ENCODE measurements around the gene STMN3.
A peak's percentile ranks its signal among the peaks of the same experiment; 100 is the strongest.
"Not testable (repeated sequence)": the region's sequence is repeated elsewhere in the genome, so short reads cannot be mapped to it uniquely, and the experiment has no call there.

STMN3 gene

DNA sequence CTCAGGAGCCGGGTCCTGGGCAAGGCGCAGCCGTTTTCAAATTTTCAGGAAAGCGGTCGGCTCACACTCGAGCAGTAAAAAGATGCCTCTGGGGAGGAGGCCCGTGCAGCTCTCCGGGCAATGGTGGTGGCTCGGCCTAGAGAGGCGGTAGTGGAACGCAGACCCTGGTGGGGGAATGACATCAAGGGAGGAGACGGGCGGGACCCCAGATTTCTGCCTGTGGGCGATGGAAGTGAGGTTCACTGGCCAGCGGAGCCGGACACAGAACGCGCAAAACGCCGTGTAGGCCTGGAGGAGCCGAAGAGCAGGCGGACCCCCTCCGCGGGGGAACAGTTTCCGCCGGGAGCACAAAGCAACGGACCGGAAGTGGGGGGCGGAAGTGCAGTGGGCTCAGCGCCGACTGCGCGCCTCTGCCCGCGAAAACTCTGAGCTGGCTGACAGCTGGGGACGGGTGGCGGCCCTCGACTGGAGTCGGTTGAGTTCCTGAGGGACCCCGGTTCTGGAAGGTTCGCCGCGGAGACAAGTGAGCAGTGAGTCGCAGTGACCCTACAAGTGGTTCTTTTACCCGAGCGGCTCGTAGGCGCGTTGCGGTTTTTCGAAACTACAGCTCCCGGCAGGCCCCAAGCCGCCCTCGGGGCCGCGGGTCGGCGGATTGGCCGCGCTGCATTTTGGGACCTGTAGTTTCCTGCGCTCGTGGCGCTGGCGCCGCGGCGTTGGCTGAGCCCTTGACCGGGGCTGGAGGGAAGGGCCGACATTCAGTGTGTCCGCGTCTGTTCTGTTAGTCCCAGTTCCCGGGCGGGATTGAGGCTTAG lies 4.9 kb upstream of the STMN3 start, which contains the start of gene RTEL1:
RTEL1 (plus strand) TSS at position 376 of the 812 bp plus-strand sequence. CDS start 1,091 bp downstream, outside the sequence.
- H3K4me2 ChIP-seq, result peak within 1 kb of the TSS; percentile 99
- no peak for TF ChIP-seq Cebpa-rat (IDR thresholded peaks at IDR 0.05)
- no peaks in the 10 kb centered on the region for H4K20me1 ChIP-seq
- no peaks in the 10 kb centered on the region for H3K9me3 ChIP-seq
- no peaks in the 10 kb centered on the region for H3K27me3 ChIP-seq
- H3K4me1 ChIP-seq, result peaks cover 52% of the 10 kb centered on the region
- H3K4me3 ChIP-seq, result peak within 1 kb of the TSS; percentile 81
- H3K9ac ChIP-seq, result peak within 1 kb of the TSS; percentile 97
- peak within 1 kb of the TSS; percentile 99 for H3K27ac ChIP-seq
- H3K36me3 ChIP-seq, result peaks cover 38% of the 10 kb centered on the region

GRCh38 chr20:63657260-63657936 lies 4.2 kb upstream of the STMN3 start:
- no peak for TF ChIP-seq Cebpa-rat (IDR thresholded peaks at IDR 0.05)
- Histone ChIP-seq H4K20me1 (peaks cover 2% of the 10 kb centered on the region; the same call in 1 of the 2 replicates), H3K27me3 (no peaks in the 10 kb centered on the region), H3K4me3 (peak overlapping the region; percentile 81), H3K9me3 (no peaks in the 10 kb centered on the region), H3K27ac (peak overlapping the region; percentile 99), H3K9ac (peak overlapping the region; percentile 97), H3K4me2 (peak overlapping the region; percentile 99), H3K36me3 (peaks cover 31% of the 10 kb centered on the region), H3K4me1 (peaks cover 52% of the 10 kb centered on the region)

GRCh38 chr20:63656451-63656850 lies 3.2 kb upstream of the STMN3 start:
- peak overlapping the region; percentile 99; the same call in 1 of the 2 replicates for H3K27ac ChIP-seq

DNA sequence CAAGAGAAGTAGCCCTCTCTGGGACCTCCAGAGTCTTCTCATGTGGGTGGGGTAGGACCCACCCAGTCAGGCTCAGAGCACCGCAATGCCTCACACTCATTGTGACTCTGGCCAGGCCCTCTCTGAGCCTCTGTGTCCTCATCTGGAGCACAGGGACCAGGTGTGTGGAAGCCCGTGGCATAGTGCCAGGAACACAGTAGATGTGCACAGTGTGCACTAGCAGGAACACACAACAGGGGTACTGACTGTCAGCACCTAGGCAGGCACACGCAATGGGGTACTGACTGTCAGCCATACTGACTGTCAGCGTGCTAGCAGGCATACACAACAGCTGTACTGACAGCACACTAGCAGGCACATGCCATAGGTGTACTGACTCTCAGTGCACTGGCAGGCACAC lies 2.0 kb upstream of the STMN3 start:
- Histone ChIP-seq H3K4me3 (0 out of 2 replicates have a peak overlapping the region, but pooled peaks have one; percentile 6), H3K9me3 (no peaks in the 10 kb centered on the region), H3K9ac (peak overlapping the region; percentile 89), H3K4me2 (peak overlapping the region; percentile 98), H3K27ac (peak overlapping the region; percentile 96), H3K27me3 (no peaks in the 10 kb centered on the region), H3K4me1 (peaks cover 68% of the 10 kb centered on the region), H3K36me3 (peaks cover 10% of the 10 kb centered on the region), H4K20me1 (peaks cover 20% of the 10 kb centered on the region)
- TF ChIP-seq Cebpa-rat (IDR thresholded peaks at IDR 0.05), result no peak

More at GRCh38 chr20:63656451-63656850, 3.2 kb upstream of the STMN3 start:
- Histone ChIP-seq H3K4me2 (peak overlapping the region; percentile 99), H3K4me1 (peaks cover 60% of the 10 kb centered on the region), H3K27me3 (no peaks in the 10 kb centered on the region), H3K9ac (peak overlapping the region; percentile 97; the same call in 1 of the 2 replicates), H4K20me1 (peaks cover 11% of the 10 kb centered on the region), H3K4me3 (no peak overlapping the region; the same call in 1 of the 2 replicates), H3K36me3 (peaks cover 22% of the 10 kb centered on the region), H3K9me3 (no peaks in the 10 kb centered on the region)
- no peak for TF ChIP-seq Cebpa-rat (IDR thresholded peaks at IDR 0.05)

DNA sequence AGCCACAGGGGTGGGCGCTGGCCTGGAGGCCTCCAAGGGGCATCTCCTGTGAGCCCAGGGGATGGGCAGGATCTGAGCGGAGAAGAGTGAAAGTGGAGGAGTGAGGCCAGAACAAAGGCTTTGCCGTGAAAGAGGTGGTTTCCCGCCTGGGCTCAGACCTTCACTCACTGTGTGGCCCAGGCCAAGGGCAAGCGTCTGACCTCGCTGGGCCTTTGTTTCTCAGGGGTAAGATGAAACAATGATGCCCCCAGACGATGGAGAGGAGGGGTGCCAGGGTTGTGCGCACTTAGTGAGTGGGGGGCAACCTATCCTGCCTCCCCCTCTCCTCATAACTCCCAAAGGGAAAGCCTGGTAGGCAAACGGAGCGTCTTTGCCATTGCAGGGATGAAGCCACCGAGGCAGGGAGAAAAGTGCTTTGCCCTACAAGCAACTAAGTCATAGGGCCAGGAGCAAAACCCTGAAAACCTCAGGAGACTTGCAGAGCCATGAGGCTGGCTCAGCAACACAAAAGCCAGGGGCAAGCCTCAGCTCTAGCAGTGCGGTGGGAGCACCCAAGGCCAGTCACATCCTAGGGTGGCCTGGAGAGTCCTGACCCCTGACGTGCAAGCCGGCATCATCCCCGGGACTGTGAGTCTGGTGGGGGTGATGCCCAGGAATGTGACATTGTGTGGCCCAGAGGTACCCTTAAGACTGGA lies 897 bp upstream of the STMN3 start:
- H3K27ac ChIP-seq, result peak overlapping the region; percentile 96
- TF ChIP-seq Cebpa-rat (IDR thresholded peaks at IDR 0.05), result no peak
- peaks cover 64% of the 10 kb centered on the region for H3K4me1 ChIP-seq
- peak overlapping the region; percentile 89 for H3K9ac ChIP-seq
- H3K27me3 ChIP-seq, result no peaks in the 10 kb centered on the region
- H3K9me3 ChIP-seq, result no peaks in the 10 kb centered on the region
- peaks cover 3% of the 10 kb centered on the region for H3K36me3 ChIP-seq
- H3K4me2 ChIP-seq, result peak overlapping the region; percentile 98
- H3K4me3 ChIP-seq, result peak overlapping the region; percentile 67
- peaks cover 32% of the 10 kb centered on the region for H4K20me1 ChIP-seq

DNA sequence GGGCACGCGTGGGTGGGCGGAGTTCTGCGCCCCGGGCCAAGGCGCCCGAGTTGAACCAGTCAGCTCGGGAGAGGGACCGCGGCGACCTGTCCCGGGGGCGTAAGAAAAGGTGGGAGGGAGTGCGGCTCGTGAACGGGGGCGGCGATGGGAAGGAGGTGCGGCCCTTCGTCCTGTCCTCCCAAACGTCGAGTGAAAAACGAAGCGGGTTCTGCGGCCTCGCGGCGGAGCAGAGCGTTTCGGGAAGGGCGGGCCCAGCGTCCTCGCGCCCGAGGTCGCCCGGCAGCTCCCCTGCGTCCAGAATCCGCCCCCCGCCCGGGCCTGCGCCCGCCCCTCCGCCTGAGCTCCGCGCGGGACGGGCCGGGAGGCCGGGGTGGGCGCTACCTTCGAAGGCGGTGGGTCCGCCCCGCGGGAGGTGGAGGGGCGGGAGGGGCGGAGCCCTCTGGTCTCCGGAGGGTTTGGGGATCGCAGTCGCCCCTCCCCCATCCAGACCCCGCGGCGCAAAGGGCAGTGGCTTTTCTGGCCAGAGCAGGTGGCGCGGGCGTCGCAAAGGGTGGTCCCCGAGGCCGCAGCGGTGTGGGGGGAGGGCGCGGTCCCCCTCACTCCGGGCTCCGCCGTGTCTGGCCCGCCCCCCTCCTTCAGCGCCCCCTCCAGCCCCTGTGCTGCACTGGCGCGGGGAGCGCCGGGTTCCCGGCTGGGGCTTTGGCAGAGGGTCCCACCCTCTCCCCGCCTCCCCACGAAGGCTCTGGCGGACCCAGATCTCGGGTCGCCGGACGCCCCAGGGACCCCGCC lies 838 bp downstream of the STMN3 start:
- Histone ChIP-seq H4K20me1 (peaks cover 45% of the 10 kb centered on the region), H3K4me2 (peak overlapping the region; percentile 99), H3K4me1 (peaks cover 68% of the 10 kb centered on the region), H3K36me3 (peaks cover 15% of the 10 kb centered on the region), H3K4me3 (peak overlapping the region; percentile 97), H3K9me3 (no peaks in the 10 kb centered on the region), H3K27me3 (no peaks in the 10 kb centered on the region), H3K27ac (peak overlapping the region; percentile 90), H3K9ac (peak overlapping the region; percentile 89)
- no peak for TF ChIP-seq Cebpa-rat (IDR thresholded peaks at IDR 0.05)

GRCh38 chr20:63651942-63652191 lies 1.4 kb downstream of the STMN3 start:
- no peak for TF ChIP-seq Cebpa-rat (IDR thresholded peaks at IDR 0.05)
- Histone ChIP-seq H3K27ac (peak overlapping the region; percentile 90), H3K27me3 (no peaks in the 10 kb centered on the region), H3K4me2 (peak overlapping the region; percentile 99), H3K9ac (peak overlapping the region; percentile 89), H3K4me1 (peaks cover 63% of the 10 kb centered on the region), H3K9me3 (no peaks in the 10 kb centered on the region), H3K4me3 (peak overlapping the region; percentile 97), H4K20me1 (peaks cover 45% of the 10 kb centered on the region), H3K36me3 (peaks cover 15% of the 10 kb centered on the region)

- Histone ChIP-seq H4K20me1 (peaks cover 45% of the 10 kb centered on the region), H3K36me3 (peaks cover 26% of the 10 kb centered on the region), H3K4me1 (peaks cover 49% of the 10 kb centered on the region)
- H3K9me3 ChIP-seq, H3K4me3 ChIP-seq, H3K9ac ChIP-seq, H3K4me2 ChIP-seq, H3K27ac ChIP-seq, H3K27me3 ChIP-seq: not testable (repeated sequence)
Measured at GRCh38 chr20:63650486-63650885, 2.7 kb downstream of the STMN3 start.
